Neutrophil (primary cell): Measurements from ENCODE around the gene TMEM94.

Source experiments
- H3K27ac ChIP-seq: fragments of 200-600 bp; sonication (generic); 2 replicates; pipeline ENCODE4 v1.5.1; 2016; ENCODE audit warnings: mild to moderate bottlenecking, moderate library complexity
- H3K27me3 ChIP-seq: fragments of 200-600 bp; sonication (generic); 2 replicates; pipeline ENCODE4 v1.6.0; 2016; ENCODE audit warnings: mild to moderate bottlenecking
- H3K36me3 ChIP-seq: fragments of 200-600 bp; sonication (generic); 2 replicates; pipeline ENCODE4 v1.5.1; 2017
- H3K4me1 ChIP-seq, 2 experiments: fragments of 200-600 bp in 1 of 2; sonication (generic) in 1 of 2; 1 replicate in 1 of 2; 2 replicates in 1 of 2; pipeline versions ENCODE4 v1.5.1 to v1.6.1; 2013 to 2016; ENCODE audit warnings: low read depth in 1 of 2, low read length in 1 of 2, mild to moderate bottlenecking in 1 of 2, moderate library complexity in 1 of 2; ENCODE audit not compliant: control insufficient read depth in 1 of 2, insufficient read depth in 1 of 2
- H3K4me3 ChIP-seq, 2 experiments: fragments of 200-600 bp in 1 of 2; sonication (generic) in 1 of 2; 1 replicate in 1 of 2; 2 replicates in 1 of 2; pipeline ENCODE4 v1.5.1; 2013 to 2016; ENCODE audit warnings: low read depth in 1 of 2, low read length in 1 of 2, mild to moderate bottlenecking in 1 of 2, moderate library complexity in 1 of 2
- H3K9me3 ChIP-seq: fragments of 200-600 bp; sonication (generic); 2 replicates; pipeline ENCODE4 v1.5.1; 2016
- CTCF ChIP-seq: fragments of 200-600 bp; sonication (generic); IDR thresholded peaks from 2 replicates; pipeline ENCODE4 v1.5.1; 2016; ENCODE audit warnings: antibody characterized with exemption

TMEM94 gene

GRCh38 chr17:75488693-75489510 lies 32.5 kb downstream of the TMEM94 start:
- no peak for TF ChIP-seq CTCF
- Histone ChIP-seq H3K4me3 (no peak overlapping the region), H3K27ac (peak overlapping the region; percentile 91), H3K27me3 (no peaks in the 10 kb centered on the region), H3K4me1 (peaks cover 18 to 21% of the 10 kb centered on the region in 2 experiments), H3K36me3 (peaks cover 31% of the 10 kb centered on the region), H3K9me3 (no peaks in the 10 kb centered on the region)

- no peaks in the 10 kb centered on the region for H3K9me3 ChIP-seq
- peaks cover 37% of the 10 kb centered on the region for H3K36me3 ChIP-seq
- no peaks in the 10 kb centered on the region for H3K27me3 ChIP-seq
- H3K27ac ChIP-seq: no peak overlapping the region
- H3K4me3 ChIP-seq: no peak overlapping the region
- TF ChIP-seq CTCF: no peak
- peaks cover 18 to 21% of the 10 kb centered on the region in 2 experiments for H3K4me1 ChIP-seq
Measured at GRCh38 chr17:75489511-75489955, 33.1 kb downstream of the TMEM94 start.

- TF ChIP-seq CTCF: no peak
- no peak overlapping the region for H3K27ac ChIP-seq
- H3K36me3 ChIP-seq: peaks cover 45% of the 10 kb centered on the region
- peaks cover 18 to 21% of the 10 kb centered on the region in 2 experiments for H3K4me1 ChIP-seq
- H3K4me3 ChIP-seq: no peak overlapping the region
- no peaks in the 10 kb centered on the region for H3K27me3 ChIP-seq
- no peaks in the 10 kb centered on the region for H3K9me3 ChIP-seq
Measured at GRCh38 chr17:75490173-75490743, 33.8 kb downstream of the TMEM94 start.

- Histone ChIP-seq H3K27me3 (no peaks in the 10 kb centered on the region), H3K4me3 (no peak overlapping the region), H3K36me3 (peaks cover 53% of the 10 kb centered on the region), H3K27ac (no peak overlapping the region), H3K9me3 (no peaks in the 10 kb centered on the region), H3K4me1 (peaks cover 18 to 21% of the 10 kb centered on the region in 2 experiments)
- TF ChIP-seq CTCF: no peak
Measured at GRCh38 chr17:75490953-75491649, 34.7 kb downstream of the TMEM94 start.

- Histone ChIP-seq H3K4me3 (no peak overlapping the region), H3K36me3 (peaks cover 59% of the 10 kb centered on the region), H3K27me3 (no peaks in the 10 kb centered on the region), H3K27ac (no peak overlapping the region), H3K9me3 (no peaks in the 10 kb centered on the region), H3K4me1 (peaks cover 16 to 19% of the 10 kb centered on the region in 2 experiments)
- TF ChIP-seq CTCF: no peak
Measured at GRCh38 chr17:75491680-75492079, 35.2 kb downstream of the TMEM94 start.
